ENCODE data around the gene NEUROG1. TPM values are rescaled to one million over a fixed set of nuclear protein-coding genes. Genes with fewer than 3 reads are reported as not detected.

Gene NEUROG1
- polyA plus RNA-seq, 3 donors, result not detected

- H3K36me3 Mint-ChIP-seq, result no peaks in the 10 kb centered on the region
- no peak overlapping the region for H3K27ac Mint-ChIP-seq
- no peaks in the 10 kb centered on the region for H3K9me3 Mint-ChIP-seq
- Histone ChIP-seq H2AFZ (ENCODE audit: insufficient read depth, low read depth, low read length, poor library complexity, severe bottlenecking) (no peak overlapping the region), H3K9me3 (replicated peaks in 1 of 2; ENCODE audit: control insufficient read depth in 1 of 2, insufficient read depth in 1 of 2, low read length in 2 of 2) (no peaks in the 10 kb centered on the region), H4K20me1 (ENCODE audit: insufficient read depth, low read length) (no peaks in the 10 kb centered on the region), H3K36me3 (replicated peaks in 1 of 2; ENCODE audit: control insufficient read depth in 1 of 2, insufficient read depth in 2 of 2, low read length in 2 of 2) (no peaks in the 10 kb centered on the region), H3K79me2 (ENCODE audit: insufficient read depth, low read length) (no peaks in the 10 kb centered on the region), H3K27me3 (ENCODE audit: control insufficient read depth in 2 of 2, insufficient read depth in 2 of 2, low read length in 2 of 2) (peaks cover 0 to 4% of the 10 kb centered on the region in 2 donors), H3K4me2 (replicated peaks; ENCODE audit: extremely low read depth, low read length, poor library complexity, severe bottlenecking) (no peak overlapping the region), H3K9ac (ENCODE audit: insufficient read depth, low read length, poor library complexity, severe bottlenecking) (no peak overlapping the region), H3K4me3 (replicated peaks in 1 of 3; ENCODE audit: low read depth in 2 of 3, low read length in 3 of 3) (no peak overlapping the region), H3K4me1 (ENCODE audit: control insufficient read depth in 1 of 2, insufficient read depth in 2 of 2, low read length in 2 of 2) (no peaks in the 10 kb centered on the region), H3K27ac (ENCODE audit: low read depth in 1 of 2, low read length in 2 of 2) (no peak overlapping the region)
- H3K4me1 Mint-ChIP-seq, result peaks cover 5% of the 10 kb centered on the region
- TF ChIP-seq, protein P1, sequence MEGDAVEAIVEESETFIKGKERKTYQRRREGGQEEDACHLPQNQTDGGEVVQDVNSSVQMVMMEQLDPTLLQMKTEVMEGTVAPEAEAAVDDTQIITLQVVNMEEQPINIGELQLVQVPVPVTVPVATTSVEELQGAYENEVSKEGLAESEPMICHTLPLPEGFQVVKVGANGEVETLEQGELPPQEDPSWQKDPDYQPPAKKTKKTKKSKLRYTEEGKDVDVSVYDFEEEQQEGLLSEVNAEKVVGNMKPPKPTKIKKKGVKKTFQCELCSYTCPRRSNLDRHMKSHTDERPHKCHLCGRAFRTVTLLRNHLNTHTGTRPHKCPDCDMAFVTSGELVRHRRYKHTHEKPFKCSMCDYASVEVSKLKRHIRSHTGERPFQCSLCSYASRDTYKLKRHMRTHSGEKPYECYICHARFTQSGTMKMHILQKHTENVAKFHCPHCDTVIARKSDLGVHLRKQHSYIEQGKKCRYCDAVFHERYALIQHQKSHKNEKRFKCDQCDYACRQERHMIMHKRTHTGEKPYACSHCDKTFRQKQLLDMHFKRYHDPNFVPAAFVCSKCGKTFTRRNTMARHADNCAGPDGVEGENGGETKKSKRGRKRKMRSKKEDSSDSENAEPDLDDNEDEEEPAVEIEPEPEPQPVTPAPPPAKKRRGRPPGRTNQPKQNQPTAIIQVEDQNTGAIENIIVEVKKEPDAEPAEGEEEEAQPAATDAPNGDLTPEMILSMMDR (IDR thresholded peaks at IDR 0.05), result no peak
- no peak for DNase-seq
- intact Hi-C loops (cut with micrococcal nuclease), result loop anchor here in 1 of 2 donors (5.0 kb wide), 1 partner anchor 101 kb away; no protein-coding TSS in a partner anchor
- peaks cover 13 to 21% (median 21%) of the 10 kb centered on the region in 3 donors for H3K27me3 Mint-ChIP-seq (ENCODE audit: low read depth in 3 of 3)
- 85% methylated on average over 4 of the region's 6 CpGs for WGBS (ENCODE audit: insufficient coverage)
- no peak overlapping the region for H3K4me3 Mint-ChIP-seq
Measured at GRCh38 chr5:135568246-135568645, 32.5 kb upstream of the NEUROG1 start.

GRCh38 chr5:135567661-135568060, 31.9 kb upstream of the NEUROG1 start:
- WGBS (ENCODE audit: insufficient coverage), result 97% methylated on average over 4 of the region's 4 CpGs
- intact Hi-C loops (cut with micrococcal nuclease), result loop anchor here in 1 of 2 donors (5.0 kb wide), 1 partner anchor 100 kb away; no protein-coding TSS in a partner anchor

More at GRCh38 chr5:135567661-135568060, 31.9 kb upstream of the NEUROG1 start:
- no peak overlapping the region for H3K27ac Mint-ChIP-seq
- Histone ChIP-seq H3K9ac (ENCODE audit: insufficient read depth, low read length, poor library complexity, severe bottlenecking) (no peak overlapping the region), H3K4me1 (ENCODE audit: control insufficient read depth in 1 of 2, insufficient read depth in 2 of 2, low read length in 2 of 2) (no peaks in the 10 kb centered on the region), H3K36me3 (replicated peaks in 1 of 2; ENCODE audit: control insufficient read depth in 1 of 2, insufficient read depth in 2 of 2, low read length in 2 of 2) (no peaks in the 10 kb centered on the region), H2AFZ (ENCODE audit: insufficient read depth, low read depth, low read length, poor library complexity, severe bottlenecking) (no peak overlapping the region), H3K9me3 (replicated peaks in 1 of 2; ENCODE audit: control insufficient read depth in 1 of 2, insufficient read depth in 1 of 2, low read length in 2 of 2) (no peaks in the 10 kb centered on the region), H3K79me2 (ENCODE audit: insufficient read depth, low read length) (no peaks in the 10 kb centered on the region), H3K4me2 (replicated peaks; ENCODE audit: extremely low read depth, low read length, poor library complexity, severe bottlenecking) (no peak overlapping the region), H4K20me1 (ENCODE audit: insufficient read depth, low read length) (no peaks in the 10 kb centered on the region), H3K27ac (ENCODE audit: low read depth in 1 of 2, low read length in 2 of 2) (no peak overlapping the region), H3K4me3 (replicated peaks in 1 of 3; ENCODE audit: low read depth in 2 of 3, low read length in 3 of 3) (no peak overlapping the region), H3K27me3 (ENCODE audit: control insufficient read depth in 2 of 2, insufficient read depth in 2 of 2, low read length in 2 of 2) (peaks cover 0 to 4% of the 10 kb centered on the region in 2 donors)
- TF ChIP-seq, protein P1 (IDR thresholded peaks at IDR 0.05), result no peak
- no peak for DNase-seq
- H3K36me3 Mint-ChIP-seq, result no peaks in the 10 kb centered on the region
- H3K9me3 Mint-ChIP-seq, result no peaks in the 10 kb centered on the region
- H3K27me3 Mint-ChIP-seq (ENCODE audit: low read depth in 3 of 3), result peaks cover 15 to 22% (median 21%) of the 10 kb centered on the region in 3 donors
- H3K4me1 Mint-ChIP-seq, result peaks cover 5% of the 10 kb centered on the region
- H3K4me3 Mint-ChIP-seq, result no peak overlapping the region
